Measurements from ENCODE around the gene STOM.

- TF ChIP-seq POLR2A (IDR thresholded peaks at IDR 0.05), result no peak
- no peak for TF ChIP-seq CTCF (IDR thresholded peaks at IDR 0.05)
- no peak for TF ChIP-seq EP300 (IDR thresholded peaks at IDR 0.05)
- no peak for TF ChIP-seq POLR2AphosphoS5 (IDR thresholded peaks at IDR 0.05)
These were observed 45.3 kb downstream of the STOM start for GRCh38 chr9:121324755-121325154.

Measured in stomach (tissue), 4 donors.